ENCODE results near the gene DLK1.

DNA sequence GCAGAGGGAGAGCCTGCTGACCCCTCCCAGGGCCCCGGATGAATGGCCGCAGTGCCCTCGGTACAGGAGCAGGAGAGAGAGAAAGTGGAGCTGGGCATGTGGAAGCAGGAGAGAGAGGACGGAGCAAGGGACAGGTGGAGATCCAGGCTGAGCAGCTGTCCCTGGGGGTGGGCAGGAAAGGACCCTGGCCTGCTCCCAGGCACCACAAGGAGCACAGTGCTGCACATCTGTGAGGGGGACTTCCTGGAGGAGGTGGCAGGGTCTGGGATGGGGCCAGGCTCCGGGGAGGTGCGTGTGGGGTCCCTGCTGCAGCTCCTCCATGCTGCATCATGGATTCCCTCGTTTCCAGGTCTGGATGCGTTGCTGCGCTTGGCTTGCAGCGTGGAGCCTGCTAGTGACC, 13.0 kb upstream of the DLK1 start:
- TF ChIP-seq POLR2AphosphoS5 (IDR thresholded peaks at IDR 0.05) = no peak
- TF ChIP-seq, protein P1, sequence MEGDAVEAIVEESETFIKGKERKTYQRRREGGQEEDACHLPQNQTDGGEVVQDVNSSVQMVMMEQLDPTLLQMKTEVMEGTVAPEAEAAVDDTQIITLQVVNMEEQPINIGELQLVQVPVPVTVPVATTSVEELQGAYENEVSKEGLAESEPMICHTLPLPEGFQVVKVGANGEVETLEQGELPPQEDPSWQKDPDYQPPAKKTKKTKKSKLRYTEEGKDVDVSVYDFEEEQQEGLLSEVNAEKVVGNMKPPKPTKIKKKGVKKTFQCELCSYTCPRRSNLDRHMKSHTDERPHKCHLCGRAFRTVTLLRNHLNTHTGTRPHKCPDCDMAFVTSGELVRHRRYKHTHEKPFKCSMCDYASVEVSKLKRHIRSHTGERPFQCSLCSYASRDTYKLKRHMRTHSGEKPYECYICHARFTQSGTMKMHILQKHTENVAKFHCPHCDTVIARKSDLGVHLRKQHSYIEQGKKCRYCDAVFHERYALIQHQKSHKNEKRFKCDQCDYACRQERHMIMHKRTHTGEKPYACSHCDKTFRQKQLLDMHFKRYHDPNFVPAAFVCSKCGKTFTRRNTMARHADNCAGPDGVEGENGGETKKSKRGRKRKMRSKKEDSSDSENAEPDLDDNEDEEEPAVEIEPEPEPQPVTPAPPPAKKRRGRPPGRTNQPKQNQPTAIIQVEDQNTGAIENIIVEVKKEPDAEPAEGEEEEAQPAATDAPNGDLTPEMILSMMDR (IDR thresholded peaks at IDR 0.05) = no peak
- no peak for TF ChIP-seq POLR2A (IDR thresholded peaks at IDR 0.05)
